ENCODE measurements around the gene RNF223. TPM values are rescaled to one million over a fixed set of nuclear protein-coding genes. Genes with fewer than 3 reads are reported as not detected.
A peak's percentile ranks its signal among the peaks of the same experiment; 100 is the strongest.

The RNF223 gene
- total RNA-seq, 4 donors from 2014 or later, result 1.3 TPM; not detected in 3

DNA sequence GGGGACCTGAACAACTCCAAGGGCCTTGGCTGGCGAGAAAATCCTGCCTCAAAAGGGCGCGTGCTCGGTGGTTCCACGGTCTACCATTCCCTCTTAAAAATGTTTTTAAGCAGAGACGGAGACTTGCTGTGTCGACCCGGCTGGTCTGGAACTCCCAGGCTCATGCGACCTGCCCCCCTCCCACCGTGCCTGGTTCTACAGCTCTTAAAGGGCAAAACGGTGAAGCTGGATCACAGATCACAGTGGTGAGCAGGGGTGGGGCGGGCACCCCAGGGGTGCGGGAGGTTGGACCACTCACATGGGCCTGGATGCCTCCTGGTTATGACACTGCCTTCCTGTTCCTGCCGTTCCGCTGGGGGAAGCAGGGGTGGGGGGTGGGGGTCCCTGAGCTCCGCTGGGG is 46.0 kb upstream of the RNF223 start:
- Histone ChIP-seq H3K36me3 (no peaks in the 10 kb centered on the region), H3K9me3 (no peaks in the 10 kb centered on the region), H3K4me1 (peaks cover 0 to 45% (median 13%) of the 10 kb centered on the region in 4 donors), H3K4me3 (no peak overlapping the region), H3K27me3 (no peaks in the 10 kb centered on the region), H3K27ac (no peak overlapping the region)
- TF ChIP-seq POLR2A (IDR thresholded peaks at IDR 0.05), result no peak
- TF ChIP-seq, protein P1, sequence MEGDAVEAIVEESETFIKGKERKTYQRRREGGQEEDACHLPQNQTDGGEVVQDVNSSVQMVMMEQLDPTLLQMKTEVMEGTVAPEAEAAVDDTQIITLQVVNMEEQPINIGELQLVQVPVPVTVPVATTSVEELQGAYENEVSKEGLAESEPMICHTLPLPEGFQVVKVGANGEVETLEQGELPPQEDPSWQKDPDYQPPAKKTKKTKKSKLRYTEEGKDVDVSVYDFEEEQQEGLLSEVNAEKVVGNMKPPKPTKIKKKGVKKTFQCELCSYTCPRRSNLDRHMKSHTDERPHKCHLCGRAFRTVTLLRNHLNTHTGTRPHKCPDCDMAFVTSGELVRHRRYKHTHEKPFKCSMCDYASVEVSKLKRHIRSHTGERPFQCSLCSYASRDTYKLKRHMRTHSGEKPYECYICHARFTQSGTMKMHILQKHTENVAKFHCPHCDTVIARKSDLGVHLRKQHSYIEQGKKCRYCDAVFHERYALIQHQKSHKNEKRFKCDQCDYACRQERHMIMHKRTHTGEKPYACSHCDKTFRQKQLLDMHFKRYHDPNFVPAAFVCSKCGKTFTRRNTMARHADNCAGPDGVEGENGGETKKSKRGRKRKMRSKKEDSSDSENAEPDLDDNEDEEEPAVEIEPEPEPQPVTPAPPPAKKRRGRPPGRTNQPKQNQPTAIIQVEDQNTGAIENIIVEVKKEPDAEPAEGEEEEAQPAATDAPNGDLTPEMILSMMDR (IDR thresholded peaks at IDR 0.05), result no peak
- DNase-seq, result peak in 1 of 3 donors; percentile 44

DNA sequence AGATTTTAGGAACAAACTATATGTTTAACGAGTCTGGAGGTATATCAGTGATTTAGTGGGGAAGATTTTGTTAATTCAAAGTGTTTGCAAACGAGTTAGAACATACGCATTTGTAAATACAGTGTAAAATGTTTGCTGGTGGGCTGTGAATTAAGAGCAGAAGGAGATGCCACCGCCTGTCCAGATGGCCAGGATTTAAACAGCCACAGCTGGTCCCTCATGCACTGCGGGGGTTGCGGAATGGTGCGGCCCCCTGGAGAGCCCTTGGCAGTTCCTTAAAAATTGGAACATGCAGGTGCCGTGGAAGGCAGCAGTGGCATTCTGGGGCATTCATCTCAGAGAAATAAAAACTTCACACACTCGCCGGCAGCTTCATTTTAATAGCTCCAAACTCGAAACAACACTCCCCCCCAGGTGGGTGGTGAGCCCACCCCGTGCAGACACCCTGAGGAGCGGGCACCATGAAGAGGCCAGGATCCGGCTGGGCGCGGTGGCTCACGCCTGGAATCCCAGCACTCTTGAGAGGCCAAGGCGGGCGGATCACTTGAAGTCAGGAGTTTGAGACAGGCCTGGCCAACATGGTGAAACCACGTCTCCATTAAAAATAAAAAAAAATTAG is 45.3 kb upstream of the RNF223 start:
- DNase-seq, result peak in 1 of 3 donors; percentile 36
- Histone ChIP-seq H3K4me1 (peaks cover 0 to 51% (median 14%) of the 10 kb centered on the region in 4 donors), H3K9me3 (no peaks in the 10 kb centered on the region), H3K4me3 (no peak overlapping the region), H3K36me3 (no peaks in the 10 kb centered on the region), H3K27me3 (no peaks in the 10 kb centered on the region), H3K27ac (no peak overlapping the region)
- TF ChIP-seq POLR2A (IDR thresholded peaks at IDR 0.05), result no peak
- TF ChIP-seq, protein P1 (IDR thresholded peaks at IDR 0.05), result no peak

- H3K4me1 ChIP-seq, result peaks cover 0 to 46% (median 14%) of the 10 kb centered on the region in 4 donors
- no peak overlapping the region for H3K4me3 ChIP-seq
- no peak overlapping the region for H3K27ac ChIP-seq
- H3K27me3 ChIP-seq, result no peaks in the 10 kb centered on the region
- peak in 1 of 3 donors; percentile 32 for DNase-seq
- TF ChIP-seq POLR2A (IDR thresholded peaks at IDR 0.05), result no peak
- TF ChIP-seq, protein P1 (IDR thresholded peaks at IDR 0.05), result no peak
- H3K9me3 ChIP-seq, result no peaks in the 10 kb centered on the region
- no peaks in the 10 kb centered on the region for H3K36me3 ChIP-seq
Observed at GRCh38 chr1:1118876-1119220, 44.7 kb upstream of the RNF223 start.

- Histone ChIP-seq H3K36me3 (no peaks in the 10 kb centered on the region), H3K9me3 (peaks cover 0 to 4% (median under 1%) of the 10 kb centered on the region in 4 donors), H3K27me3 (no peaks in the 10 kb centered on the region), H3K4me1 (peaks cover 0 to 40% (median 14%) of the 10 kb centered on the region in 4 donors), H3K27ac (no peak overlapping the region), H3K4me3 (no peak overlapping the region)
- peak in 1 of 3 donors; percentile 49 for DNase-seq
- TF ChIP-seq POLR2A (IDR thresholded peaks at IDR 0.05), result no peak
- TF ChIP-seq, protein P1 (IDR thresholded peaks at IDR 0.05), result no peak
Observed at GRCh38 chr1:1118011-1118875, 44.1 kb upstream of the RNF223 start.

GRCh38 chr1:1117469-1117831 is 43.3 kb upstream of the RNF223 start:
- no peaks in the 10 kb centered on the region for H3K27me3 ChIP-seq
- TF ChIP-seq, protein P1 (IDR thresholded peaks at IDR 0.05), result no peak
- no peak for TF ChIP-seq POLR2A (IDR thresholded peaks at IDR 0.05)
- H3K9me3 ChIP-seq, result peaks cover 0 to 6% (median 3%) of the 10 kb centered on the region in 4 donors
- H3K27ac ChIP-seq, result no peak overlapping the region
- peak in 2 of 3 donors; percentile 36 to 42 for DNase-seq
- peaks cover 0 to 32% (median 10%) of the 10 kb centered on the region in 4 donors for H3K4me1 ChIP-seq
- H3K4me3 ChIP-seq, result no peak overlapping the region
- H3K36me3 ChIP-seq, result no peaks in the 10 kb centered on the region
